NCI-H774 (cell line): ENCODE data around the gene INTS3.

Experiments used
- DNase-seq: peaks from one replicate; lab custom pipeline; 2025; lab: John Stamatoyannopoulos, UW

INTS3 gene

GRCh38 chr1:153727463-153728304 lies at the start of gene INTS3:
INTS3 (plus strand) TSS chr1:153728050; CDS start chr1:153728635, 585 bp downstream.
- peak; percentile 100 for DNase-seq

GRCh38 chr1:153678519-153679336 lies 49.1 kb upstream of the INTS3 start, which contains the start of gene NPR1:
NPR1 (plus strand) TSS chr1:153678688; CDS start chr1:153679109, 421 bp downstream.
- no peak for DNase-seq

- no peak for DNase-seq
Measured at GRCh38 chr1:153679337-153680119, 48.3 kb upstream of the INTS3 start.

GRCh38 chr1:153680120-153680403 lies 47.8 kb upstream of the INTS3 start:
- no peak for DNase-seq

- DNase-seq, result no peak
Measured at GRCh38 chr1:153682730-153683129, 45.1 kb upstream of the INTS3 start.

GRCh38 chr1:153683854-153684253 lies 44.0 kb upstream of the INTS3 start:
- DNase-seq, result no peak

GRCh38 chr1:153684892-153685291 lies 43.0 kb upstream of the INTS3 start:
- DNase-seq, result no peak

GRCh38 chr1:153685544-153686340 lies 42.1 kb upstream of the INTS3 start:
- DNase-seq, result no peak

- no peak for DNase-seq
Measured at GRCh38 chr1:153687346-153688125, 40.3 kb upstream of the INTS3 start.

- no peak for DNase-seq
Measured at GRCh38 chr1:153688276-153688675, 39.6 kb upstream of the INTS3 start.

- no peak for DNase-seq
Measured at GRCh38 chr1:153688736-153689328, 39.0 kb upstream of the INTS3 start.

GRCh38 chr1:153693466-153693865 lies 34.4 kb upstream of the INTS3 start:
- DNase-seq, result no peak

GRCh38 chr1:153696741-153697140 lies 31.1 kb upstream of the INTS3 start:
- no peak for DNase-seq

- no peak for DNase-seq
Measured at GRCh38 chr1:153697191-153698019, 30.4 kb upstream of the INTS3 start.

GRCh38 chr1:153698020-153698922 lies 29.6 kb upstream of the INTS3 start:
- no peak for DNase-seq

- no peak for DNase-seq
Measured at GRCh38 chr1:153698923-153699714, 28.7 kb upstream of the INTS3 start.

GRCh38 chr1:153699768-153700167 lies 28.1 kb upstream of the INTS3 start:
- DNase-seq, result no peak

GRCh38 chr1:153705484-153705883 lies 22.4 kb upstream of the INTS3 start:
- DNase-seq, result no peak
